NT2/D1 (cell line): ENCODE data around the gene CEP126.
"Not testable (repeated sequence)": the region's sequence is repeated elsewhere in the genome, so short reads cannot be mapped to it uniquely, and the experiment has no call there.

Experiments used
- SUZ12 ChIP-seq: IDR thresholded peaks from 2 replicates; pipeline ENCODE4 v1.6.1; 2011; ENCODE audit not compliant: insufficient read length, insufficient read depth; ENCODE audit errors: extremely low read depth
- YY1 ChIP-seq: IDR thresholded peaks from 2 replicates; pipeline ENCODE4 v1.6.1; 2011; ENCODE audit not compliant: insufficient read length, insufficient read depth
- ZNF274 ChIP-seq: IDR thresholded peaks from 2 replicates; pipeline ENCODE4 v1.6.1; 2011; ENCODE audit warnings: mild to moderate bottlenecking, low read depth, low read length

GRCh38 chr11:101994052-101994469 is 79.3 kb downstream of the CEP126 start:
- TF ChIP-seq YY1, ZNF274, SUZ12: not testable (repeated sequence)
